ENCODE measurements around the gene MOCS3.

MOCS3 gene

DNA sequence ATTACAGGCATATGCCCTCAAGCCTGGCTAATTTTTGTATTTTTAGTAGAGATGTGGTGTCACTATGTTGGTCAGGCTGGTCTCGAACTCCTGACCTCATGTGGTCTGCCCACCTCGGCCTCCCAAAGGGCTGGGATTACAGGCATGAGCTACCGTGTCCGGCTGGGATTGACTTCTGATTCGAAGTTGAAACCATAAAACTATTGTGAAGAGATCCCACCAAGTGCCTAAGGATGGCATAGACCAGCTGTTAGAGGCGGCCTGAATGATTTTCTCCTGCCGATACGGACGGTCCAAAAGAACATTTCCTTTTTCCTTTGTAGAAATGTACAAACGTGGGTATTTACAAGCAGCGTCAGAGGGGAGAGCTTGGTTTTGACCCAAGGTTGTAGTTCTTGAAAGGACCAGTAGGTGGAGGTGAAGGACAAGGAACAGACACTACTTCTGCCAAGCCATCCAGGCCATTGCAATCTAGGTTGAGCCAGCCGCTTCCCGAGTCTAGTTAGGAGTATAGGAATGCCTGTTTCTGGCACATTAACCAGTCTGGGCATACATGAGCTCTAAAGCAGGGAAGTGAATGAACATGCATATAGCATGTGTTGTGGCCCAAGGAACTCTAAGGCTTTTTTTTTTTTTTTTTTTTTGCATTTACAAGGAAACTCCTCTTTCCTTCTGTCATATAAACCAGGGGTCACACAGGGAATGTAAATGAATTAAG, 29.0 kb downstream of the MOCS3 start:
- DNase-seq: peak; percentile 23 to 31

DNA sequence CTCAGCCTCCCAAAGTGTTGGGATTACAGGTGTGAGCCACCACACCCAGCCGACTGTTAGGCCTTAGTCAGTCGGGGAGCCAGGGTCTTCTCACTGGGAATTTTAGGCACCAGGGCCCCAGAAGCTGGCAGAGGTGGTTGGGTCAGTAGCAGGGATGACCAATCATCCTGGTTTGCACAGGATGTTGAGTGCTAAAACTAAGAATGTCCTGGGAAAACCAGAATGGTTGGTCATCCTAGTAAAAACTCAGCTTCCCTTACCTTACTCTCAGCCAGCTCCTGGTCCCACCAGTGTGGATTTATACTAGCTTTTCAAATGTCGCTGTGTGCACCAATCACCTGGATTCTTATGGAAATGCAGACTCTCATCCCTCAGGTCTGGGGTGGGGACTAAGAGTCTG, 32.5 kb downstream of the MOCS3 start:
- no peak for DNase-seq

DNA sequence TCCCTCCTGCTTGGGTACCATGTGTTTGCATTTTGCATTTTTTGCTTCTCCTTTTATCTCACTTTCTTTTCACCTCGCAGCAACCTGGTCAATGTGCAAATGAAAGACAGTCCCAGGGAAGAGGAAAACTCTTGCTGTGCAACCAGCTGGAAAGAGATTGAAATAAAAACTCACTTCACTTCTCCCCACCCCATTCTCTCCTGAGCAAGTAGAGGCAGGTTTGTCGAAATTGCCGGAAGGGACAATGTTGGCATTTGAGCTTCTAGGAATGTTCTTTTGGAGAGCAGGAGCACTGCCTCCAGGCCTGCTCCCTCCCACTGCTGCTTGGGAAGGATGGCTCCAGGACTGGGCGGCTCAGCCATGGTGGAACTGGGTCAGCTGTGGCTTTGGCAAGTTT, 33.7 kb downstream of the MOCS3 start:
- no peak for DNase-seq

- no peak for DNase-seq
Observed at GRCh38 chr20:50992733-50993457, 34.3 kb downstream of the MOCS3 start.

DNA sequence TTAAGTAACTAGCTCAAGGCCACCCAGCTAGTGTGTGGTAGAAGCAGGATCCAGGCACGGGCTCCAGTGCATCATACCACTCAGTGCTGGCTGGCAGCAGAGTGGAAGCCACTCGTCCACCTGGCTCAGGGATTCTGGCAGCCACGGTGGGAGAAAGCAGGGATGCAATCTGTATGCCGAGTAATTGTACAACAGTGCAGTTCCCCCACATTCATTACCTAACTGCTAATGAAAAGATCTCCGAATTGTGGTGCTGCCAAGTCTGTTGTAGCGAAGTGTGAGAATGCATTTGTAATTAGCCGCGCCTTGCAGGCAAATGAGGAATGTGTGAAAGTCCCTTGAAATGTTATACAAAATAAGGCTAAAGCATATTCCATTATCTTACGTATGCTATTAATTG, 35.3 kb downstream of the MOCS3 start:
- DNase-seq: no peak

DNA sequence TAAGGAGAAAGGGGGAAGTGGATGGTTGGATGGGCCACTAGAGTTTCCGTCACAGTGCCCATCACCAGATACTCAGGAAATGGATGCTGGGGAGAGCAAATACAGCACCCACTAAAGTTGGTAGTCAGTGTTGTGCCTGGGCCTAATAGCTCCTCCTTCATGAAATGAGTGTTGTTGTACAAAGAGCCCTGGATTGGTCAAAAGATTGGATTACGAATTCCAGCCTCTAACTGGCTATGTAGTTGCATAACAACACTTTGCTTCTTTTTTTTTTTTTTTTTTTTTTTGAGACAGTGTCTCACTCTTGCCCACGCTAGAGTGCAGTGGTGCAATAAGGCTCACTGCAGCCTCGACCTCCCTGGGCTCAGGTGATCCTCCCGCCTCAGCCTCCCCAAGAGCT, 36.9 kb downstream of the MOCS3 start:
- DNase-seq: no peak

GRCh38 chr20:50996901-50997865, 38.6 kb downstream of the MOCS3 start:
- no peak for DNase-seq

- no peak for DNase-seq
Observed at GRCh38 chr20:50999355-50999754, 40.7 kb downstream of the MOCS3 start.

DNA sequence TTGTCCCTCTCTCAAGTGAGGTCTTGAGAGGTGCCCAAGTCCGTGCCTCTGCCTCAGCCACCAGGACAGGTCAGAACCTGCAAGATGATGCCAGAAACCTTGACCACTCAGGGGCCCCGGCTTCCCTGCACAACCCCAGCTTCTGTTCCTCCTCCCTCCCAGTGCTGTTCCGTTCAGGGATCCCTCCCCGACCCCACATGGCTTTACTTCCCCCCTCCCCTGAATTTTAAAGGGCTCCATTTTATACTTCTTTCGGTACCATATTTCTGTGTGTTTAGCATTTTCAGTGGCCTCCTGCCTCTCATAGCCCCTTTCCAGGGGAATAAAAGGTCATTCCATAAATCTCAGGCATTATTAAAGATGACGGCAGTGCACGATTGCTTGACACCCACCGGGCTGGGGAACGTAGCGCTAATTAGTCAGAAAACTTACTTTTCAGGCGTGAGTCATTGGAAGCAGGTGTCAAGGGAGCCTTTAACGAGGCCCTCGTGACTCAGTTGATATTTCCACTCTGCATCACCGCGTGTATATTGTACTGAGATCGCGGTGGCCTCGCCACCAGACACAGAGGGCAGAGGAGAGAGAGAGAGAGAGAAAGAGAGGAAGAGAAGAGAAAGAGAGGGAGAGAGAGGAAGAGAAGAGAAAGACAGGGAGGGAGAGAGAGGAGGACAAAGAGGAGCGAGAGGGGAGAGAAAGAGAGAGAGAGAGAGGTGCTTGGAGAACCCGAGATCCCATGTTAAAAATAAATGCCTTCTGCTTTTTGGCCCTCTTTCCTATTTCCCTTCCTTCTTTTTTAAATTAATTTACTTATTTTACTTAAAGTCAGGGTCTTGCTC, 43.0 kb downstream of the MOCS3 start:
- no peak for DNase-seq

- DNase-seq: no peak
Observed at GRCh38 chr20:51002633-51003032, 44.0 kb downstream of the MOCS3 start.

- DNase-seq: no peak
Observed at GRCh38 chr20:51003753-51004152, 45.1 kb downstream of the MOCS3 start.

DNA sequence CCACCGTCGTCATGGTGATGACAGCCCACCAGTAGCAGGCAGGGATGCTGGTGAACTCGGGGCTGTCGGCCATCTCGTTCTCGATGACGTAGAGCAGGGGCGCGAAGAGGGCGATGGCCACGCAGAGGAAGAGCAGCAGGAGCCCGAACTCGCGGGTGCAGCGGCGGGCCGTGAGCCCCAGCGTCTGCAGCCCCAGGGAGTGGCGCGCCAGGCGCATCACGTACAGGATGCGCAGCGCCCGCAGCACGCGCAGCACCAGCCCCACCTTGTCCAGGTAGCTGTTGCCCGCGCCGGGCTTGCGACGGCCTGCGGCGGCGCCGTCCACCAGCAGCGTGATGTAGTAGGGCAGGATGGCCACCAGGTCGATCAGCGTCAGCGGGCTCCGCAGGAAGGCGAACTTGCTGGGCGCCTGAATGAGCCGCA, 45.7 kb downstream of the MOCS3 start:
- no peak for DNase-seq

DNA sequence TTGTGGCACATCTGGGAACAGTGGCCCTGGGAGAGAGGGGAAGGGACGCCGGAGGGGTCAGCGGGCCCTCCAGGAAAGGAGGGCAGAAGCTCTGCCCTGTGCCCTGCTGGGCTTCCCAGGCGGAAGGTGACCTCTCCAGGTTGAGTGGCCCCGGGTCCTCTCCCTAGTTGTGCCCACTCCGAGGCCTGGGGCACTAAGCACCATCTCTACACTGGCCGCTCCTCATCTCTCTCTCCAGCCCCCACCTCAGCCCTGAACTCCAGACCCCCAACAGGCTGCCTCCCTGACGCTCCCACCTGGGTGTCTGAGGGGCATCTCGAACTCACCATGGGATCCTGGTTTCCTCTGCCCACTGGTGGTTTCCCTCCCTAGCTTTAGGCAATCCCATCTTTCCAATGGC, 46.2 kb downstream of the MOCS3 start:
- no peak for DNase-seq

- no peak for DNase-seq
Observed at GRCh38 chr20:51005214-51005613, 46.6 kb downstream of the MOCS3 start.

GRCh38 chr20:51008718-51009117, 50.1 kb downstream of the MOCS3 start:
- DNase-seq: no peak

- no peak for DNase-seq
Observed at GRCh38 chr20:51009303-51010042, 50.9 kb downstream of the MOCS3 start.

DNA sequence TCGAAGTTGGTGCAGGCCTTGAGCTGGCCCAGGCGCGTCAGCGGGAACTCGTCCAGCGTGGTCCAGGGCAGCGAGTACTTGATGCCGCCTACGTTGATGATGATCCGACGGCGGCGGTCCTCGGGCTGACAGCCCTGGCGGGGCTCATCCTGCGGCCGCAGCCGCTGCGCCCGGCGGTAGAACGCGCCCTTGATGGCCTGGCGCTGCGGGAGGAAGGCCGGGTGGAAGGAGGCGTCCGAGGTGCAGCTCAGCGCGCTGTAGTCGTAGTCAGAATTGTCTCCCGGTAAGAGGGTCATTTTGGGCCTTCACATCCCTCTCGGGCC, 51.4 kb downstream of the MOCS3 start:
- DNase-seq: no peak

DNA sequence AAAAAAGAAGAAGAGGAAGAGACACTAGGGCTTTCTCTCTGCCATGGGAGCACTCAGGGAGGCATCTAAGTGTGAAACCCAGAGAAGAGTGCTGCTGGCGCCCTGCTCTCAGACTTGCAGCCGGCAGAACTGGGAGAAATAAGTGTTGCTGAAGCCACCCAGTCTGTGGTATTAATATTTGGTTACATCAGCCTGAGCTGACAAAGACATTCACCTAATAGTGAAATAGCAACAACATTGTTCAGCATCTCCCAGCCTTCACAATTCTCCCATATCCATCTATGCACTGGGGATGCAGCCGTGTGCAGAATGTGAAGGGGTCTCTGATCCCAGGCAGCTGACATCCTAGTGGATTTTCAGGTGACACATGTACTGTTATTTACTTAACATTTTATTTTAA, 52.3 kb downstream of the MOCS3 start:
- no peak for DNase-seq

DNA sequence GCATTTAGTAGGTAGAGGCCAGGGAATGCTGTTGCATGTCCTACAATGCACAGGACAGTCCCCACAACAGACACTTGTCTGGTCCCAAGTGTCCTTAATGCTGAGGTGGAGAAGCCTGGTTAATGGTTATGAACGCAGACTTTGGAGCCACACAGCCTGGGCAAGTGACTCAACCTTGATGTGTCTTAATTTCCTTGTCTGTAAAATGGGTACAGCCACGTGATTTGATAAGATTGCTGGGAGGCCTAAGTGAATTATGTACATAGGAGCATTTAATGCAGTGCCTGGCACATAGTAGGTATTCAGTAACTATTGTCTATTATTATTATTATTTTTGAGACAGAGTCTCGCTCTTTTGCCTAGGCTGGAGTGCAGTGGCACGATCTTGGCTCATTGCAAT, 52.9 kb downstream of the MOCS3 start:
- no peak for DNase-seq

DNA sequence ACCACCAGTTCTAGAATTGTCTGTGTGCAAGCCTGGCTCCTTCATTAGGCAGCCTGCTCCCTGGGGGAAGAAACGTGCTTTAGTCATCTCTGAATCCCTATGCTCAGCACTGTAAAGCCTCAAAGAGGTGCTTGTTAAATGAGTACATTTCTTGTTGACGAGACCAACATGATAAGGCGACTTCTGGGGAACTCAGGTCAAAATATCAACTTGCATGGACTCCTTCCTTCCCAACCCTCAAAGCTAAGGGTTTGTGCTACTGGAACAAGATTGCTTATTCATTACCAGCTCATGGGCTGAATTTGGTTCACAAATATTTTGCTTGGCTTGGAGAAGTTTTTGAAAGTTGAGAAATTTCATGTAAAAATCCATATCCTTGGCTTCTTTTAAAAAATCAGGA, 53.7 kb downstream of the MOCS3 start:
- DNase-seq: no peak

Data from NCI-H187 (cell line).